Measurements from ENCODE around the gene SLITRK5.

DNA sequence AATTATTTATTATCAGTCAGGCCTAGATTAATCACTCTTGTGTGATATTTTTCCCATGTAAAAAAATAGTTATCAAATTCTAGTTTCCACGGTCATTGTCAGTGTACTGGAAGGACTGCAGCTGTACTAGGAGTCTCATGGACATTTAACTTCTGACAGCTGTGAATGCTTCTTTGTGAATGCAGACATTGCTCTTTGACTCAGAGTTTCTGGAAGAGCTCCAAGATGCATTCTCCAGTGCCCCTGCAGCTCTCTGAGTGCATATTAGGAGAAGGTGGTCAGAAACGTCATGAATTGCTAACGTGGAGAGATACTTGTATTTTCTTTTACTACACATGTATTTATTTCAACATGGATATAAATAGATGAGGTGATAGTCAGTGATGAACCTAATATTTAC, 9.7 kb upstream of the SLITRK5 start:
- TF ChIP-seq, protein P1, sequence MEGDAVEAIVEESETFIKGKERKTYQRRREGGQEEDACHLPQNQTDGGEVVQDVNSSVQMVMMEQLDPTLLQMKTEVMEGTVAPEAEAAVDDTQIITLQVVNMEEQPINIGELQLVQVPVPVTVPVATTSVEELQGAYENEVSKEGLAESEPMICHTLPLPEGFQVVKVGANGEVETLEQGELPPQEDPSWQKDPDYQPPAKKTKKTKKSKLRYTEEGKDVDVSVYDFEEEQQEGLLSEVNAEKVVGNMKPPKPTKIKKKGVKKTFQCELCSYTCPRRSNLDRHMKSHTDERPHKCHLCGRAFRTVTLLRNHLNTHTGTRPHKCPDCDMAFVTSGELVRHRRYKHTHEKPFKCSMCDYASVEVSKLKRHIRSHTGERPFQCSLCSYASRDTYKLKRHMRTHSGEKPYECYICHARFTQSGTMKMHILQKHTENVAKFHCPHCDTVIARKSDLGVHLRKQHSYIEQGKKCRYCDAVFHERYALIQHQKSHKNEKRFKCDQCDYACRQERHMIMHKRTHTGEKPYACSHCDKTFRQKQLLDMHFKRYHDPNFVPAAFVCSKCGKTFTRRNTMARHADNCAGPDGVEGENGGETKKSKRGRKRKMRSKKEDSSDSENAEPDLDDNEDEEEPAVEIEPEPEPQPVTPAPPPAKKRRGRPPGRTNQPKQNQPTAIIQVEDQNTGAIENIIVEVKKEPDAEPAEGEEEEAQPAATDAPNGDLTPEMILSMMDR (IDR thresholded peaks at IDR 0.05), result no peak
- no peak for TF ChIP-seq POLR2A (IDR thresholded peaks at IDR 0.05; ENCODE audit: low read depth)

All from esophagus muscularis mucosa (tissue), 3 donors.